GM10248 (cell line): Measurements from ENCODE around the gene MTERF2.
"Not testable (repeated sequence)": the region's sequence is repeated elsewhere in the genome, so short reads cannot be mapped to it uniquely, and the experiment has no call there.

Experiments
- CTCF ChIA-PET: fragments of 300-600 bp; sonication (Branson Sonifier 250); formaldehyde crosslinking; extraction: SDS; loops from one replicate; lab custom pipeline; 2021; ENCODE audit warnings: antibody characterized with exemption; lab: Yijun Ruan, JAX
- POLR2A ChIA-PET: fragments of 350-650 bp; sonication (Branson Sonifier 250); formaldehyde crosslinking; extraction: SDS; loops from one replicate; lab custom pipeline; 2020; ENCODE audit warnings: antibody characterized with exemption; lab: Yijun Ruan, JAX
- DNase-seq: peaks from one replicate; pipeline ENCODE4 v3.0.0; 2012; ENCODE audit errors: extremely low spot score
- CTCF ChIP-seq: IDR thresholded peaks from 2 replicates; pipeline ENCODE4 v1.5.1; 2012; ENCODE audit warnings: mild to moderate bottlenecking, low read depth; ENCODE audit errors: extremely low read depth, missing control alignments, control extremely low read depth

Gene MTERF2

GRCh38 chr12:107012736-107013425, 25.9 kb upstream of the MTERF2 start:
- no peak for TF ChIP-seq CTCF
- ChIA-PET POLR2A (interaction anchor here (0.5 kb wide), 1 partner anchor 69 kb away, joined by 3 read pairs; no protein-coding TSS in a partner anchor), CTCF (interaction anchor here (1.3 kb wide), 1 partner anchor 9 kb away, joined by 3 read pairs; no protein-coding TSS in a partner anchor)
- DNase-seq, result no peak

GRCh38 chr12:107011519-107011918, 24.6 kb upstream of the MTERF2 start:
- no peak for TF ChIP-seq CTCF
- ChIA-PET CTCF (interaction anchor here (0.6 kb wide), 1 partner anchor 664 kb away, joined by 3 read pairs; no protein-coding TSS in a partner anchor), POLR2A (no interaction called here)
- no peak for DNase-seq

- TF ChIP-seq CTCF, result no peak
- CTCF ChIA-PET, result interaction anchor here (0.6 kb wide), 1 partner anchor 627 kb away, joined by 3 read pairs; no protein-coding TSS in a partner anchor
- no peak for DNase-seq
- POLR2A ChIA-PET, result no interaction called here
These were observed 20.5 kb upstream of the MTERF2 start for GRCh38 chr12:107007411-107007810.

- CTCF ChIA-PET, result interaction anchor here (1.5 kb wide), 1 partner anchor 89 kb away, joined by 4 read pairs; no protein-coding TSS in a partner anchor
- POLR2A ChIA-PET, DNase-seq: not testable (repeated sequence)
These were observed 15.7 kb upstream of the MTERF2 start for GRCh38 chr12:107002665-107003064.

GRCh38 chr12:106999446-106999845, 12.5 kb upstream of the MTERF2 start:
- ChIA-PET CTCF (interaction anchor here (1.7 kb wide), 1 partner anchor 38 kb away, joined by 4 read pairs; no protein-coding TSS in a partner anchor), POLR2A (no interaction called here)
- TF ChIP-seq CTCF, result no peak
- no peak for DNase-seq

- POLR2A ChIA-PET, result no interaction called here
- CTCF ChIA-PET, result interaction anchor here (1.0 to 1.7 kb wide), 3 partner anchors 9 to 37 kb away, joined by 4 to 5 read pairs (median 4); no protein-coding TSS in a partner anchor
- TF ChIP-seq CTCF, result no peak
- DNase-seq, result no peak
These were observed 11.0 kb upstream of the MTERF2 start for GRCh38 chr12:106997916-106998315.

GRCh38 chr12:106996102-106996501, 9.2 kb upstream of the MTERF2 start:
- DNase-seq, POLR2A ChIA-PET: not testable (repeated sequence)
- CTCF ChIA-PET, result interaction anchor here (1.2 to 2.0 kb wide), 2 partner anchors 9 to 19 kb away, joined by 3 to 4 read pairs; no protein-coding TSS in a partner anchor
